Mammary epithelial cell (primary cell): ENCODE data around the gene DOCK11.
"Not testable (repeated sequence)": the region's sequence is repeated elsewhere in the genome, so short reads cannot be mapped to it uniquely, and the experiment has no call there.

ENCODE experiments used
- EZH2 ChIP-seq: IDR thresholded peaks from 2 replicates; pipeline ENCODE4 v1.6.1; 2012; ENCODE audit warnings: low read length, inconsistent platforms, borderline replicate concordance
- TF ChIP-seq, protein P1 (sequence below), 2 donors: IDR thresholded peaks in 1 of 2; conservative IDR thresholded peaks in 1 of 2; 2 replicates each; pipeline ENCODE4 v1.5.1; 2011 to 2012; ENCODE audit warnings: inconsistent platforms in 2 of 2, low read length in 2 of 2, mild to moderate bottlenecking in 2 of 2, control low read depth in 1 of 2, low read depth in 1 of 2; ENCODE audit not compliant: insufficient read depth in 1 of 2; ENCODE audit errors: extremely low read depth in 1 of 2

DNA sequence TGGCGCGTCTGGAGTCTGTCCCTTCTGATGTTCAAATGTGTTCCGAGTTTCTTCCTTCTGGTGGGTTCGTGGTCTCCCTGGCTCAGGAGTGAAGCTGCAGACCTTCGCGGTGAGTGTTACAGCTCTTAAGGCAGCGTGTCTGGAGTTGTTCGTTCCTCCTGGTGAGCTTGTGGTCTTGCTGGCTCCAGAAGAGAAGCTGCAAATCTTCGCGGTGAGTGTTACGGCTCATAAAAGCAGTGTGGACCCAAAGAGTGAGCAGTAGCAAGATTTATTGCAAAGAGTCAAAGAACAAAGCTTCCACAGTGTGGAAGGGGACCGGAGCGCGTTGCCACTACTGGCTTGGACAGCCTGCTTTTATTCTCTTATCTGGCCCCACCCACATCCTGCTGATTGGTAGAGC, 220.3 kb downstream of the DOCK11 start:
- TF ChIP-seq EZH2: not testable (repeated sequence)
- TF ChIP-seq, protein P1, sequence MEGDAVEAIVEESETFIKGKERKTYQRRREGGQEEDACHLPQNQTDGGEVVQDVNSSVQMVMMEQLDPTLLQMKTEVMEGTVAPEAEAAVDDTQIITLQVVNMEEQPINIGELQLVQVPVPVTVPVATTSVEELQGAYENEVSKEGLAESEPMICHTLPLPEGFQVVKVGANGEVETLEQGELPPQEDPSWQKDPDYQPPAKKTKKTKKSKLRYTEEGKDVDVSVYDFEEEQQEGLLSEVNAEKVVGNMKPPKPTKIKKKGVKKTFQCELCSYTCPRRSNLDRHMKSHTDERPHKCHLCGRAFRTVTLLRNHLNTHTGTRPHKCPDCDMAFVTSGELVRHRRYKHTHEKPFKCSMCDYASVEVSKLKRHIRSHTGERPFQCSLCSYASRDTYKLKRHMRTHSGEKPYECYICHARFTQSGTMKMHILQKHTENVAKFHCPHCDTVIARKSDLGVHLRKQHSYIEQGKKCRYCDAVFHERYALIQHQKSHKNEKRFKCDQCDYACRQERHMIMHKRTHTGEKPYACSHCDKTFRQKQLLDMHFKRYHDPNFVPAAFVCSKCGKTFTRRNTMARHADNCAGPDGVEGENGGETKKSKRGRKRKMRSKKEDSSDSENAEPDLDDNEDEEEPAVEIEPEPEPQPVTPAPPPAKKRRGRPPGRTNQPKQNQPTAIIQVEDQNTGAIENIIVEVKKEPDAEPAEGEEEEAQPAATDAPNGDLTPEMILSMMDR (conservative IDR thresholded peaks at IDR 0.05 in 1 of 2, IDR thresholded peaks at IDR 0.05 in 1 of 2; ENCODE audit: extremely low read depth in 1 of 2, insufficient read depth in 1 of 2, low read depth in 1 of 2, low read length in 2 of 2): not testable (repeated sequence)
